ENCODE data around the gene SUPT4H1. TPM values are rescaled to one million over a fixed set of nuclear protein-coding genes. Genes with fewer than 3 reads are reported as not detected.

Gene SUPT4H1
- total and polyA plus RNA-seq, 2 donors (not counting 1 experiment from before 2014, with no cell fraction given) = 30.2 to 60.1 TPM

- no CpG with 5 or more reads among the region's 1 CpG for WGBS (ENCODE audit: insufficient coverage)
- CTCF ChIA-PET = interaction anchor here (9.3 kb wide), 1 partner anchor 57 kb away, joined by 65 read pairs; no protein-coding TSS in a partner anchor
- POLR2A ChIA-PET = no interaction called here
These were observed 21.9 kb upstream of the SUPT4H1 start for GRCh38 chr17:58373923-58374322.

GRCh38 chr17:58373003-58373402 lies 21.0 kb upstream of the SUPT4H1 start:
- no peak for DNase-seq
- H3K4me3 Mint-ChIP-seq = no peak overlapping the region
- ChIA-PET POLR2A (interaction anchor here (0.6 kb wide), 1 partner anchor 9 kb away, joined by 3 read pairs; no protein-coding TSS in a partner anchor), CTCF (interaction anchor here (1.1 to 9.3 kb wide), 2 partner anchors 40 to 56 kb away, joined by 3 to 65 read pairs; no protein-coding TSS in a partner anchor)
- no peak for ATAC-seq (ENCODE audit: low read depth)
- Histone ChIP-seq H3K27me3 (replicated peaks in 1 of 4; ENCODE audit: control extremely low read depth in 1 of 4, control insufficient read depth in 3 of 4, insufficient read depth in 4 of 4, low read length in 3 of 4) (no peaks in the 10 kb centered on the region), H3K4me1 (ENCODE audit: control insufficient read depth in 2 of 2, insufficient read depth in 2 of 2, low read length in 2 of 2) (peaks cover 15 to 30% of the 10 kb centered on the region in 2 donors), H3K4me2 (replicated peaks; ENCODE audit: low read depth, low read length, poor library complexity, severe bottlenecking) (no peak overlapping the region), H2AFZ (ENCODE audit: insufficient read depth, low read depth, low read length, poor library complexity, severe bottlenecking) (no peak overlapping the region), H3K36me3 (replicated peaks in 1 of 2; ENCODE audit: control extremely low read depth in 1 of 2, control insufficient read depth in 1 of 2, extremely low read depth in 1 of 2, insufficient read depth in 2 of 2, low read length in 1 of 2) (no peaks in the 10 kb centered on the region), H3K4me3 (ENCODE audit: control extremely low read depth in 1 of 5, extremely low read depth in 1 of 5, insufficient read depth in 1 of 5, low read depth in 2 of 5, low read length in 4 of 5) (no peak overlapping the region), H3K9ac (ENCODE audit: low read length) (no peak overlapping the region), H4K20me1 (ENCODE audit: control insufficient read depth, insufficient read depth, low read length, poor library complexity, severe bottlenecking) (no peaks in the 10 kb centered on the region), H3K9me3 (ENCODE audit: control extremely low read depth in 1 of 3, control insufficient read depth in 2 of 3, insufficient read depth in 1 of 3, low read length in 2 of 3) (no peaks in the 10 kb centered on the region), H3K27ac (ENCODE audit: low read length in 2 of 2) (no peak overlapping the region), H3K79me2 (ENCODE audit: control insufficient read depth, insufficient read depth, low read length) (no peaks in the 10 kb centered on the region)
- H3K4me1 Mint-ChIP-seq = peaks cover 29% of the 10 kb centered on the region
- WGBS (ENCODE audit: insufficient coverage) = 95% methylated on average over 3 of the region's 5 CpGs
- TF ChIP-seq EZH2 (IDR thresholded peaks at IDR 0.05; ENCODE audit: borderline replicate concordance, insufficient read depth, low read depth, low read length, poor library complexity, severe bottlenecking) = no peak
- TF ChIP-seq CTCF (IDR thresholded peaks at IDR 0.05) = no peak
- H3K9me3 Mint-ChIP-seq (ENCODE audit: insufficient read depth) = no peaks in the 10 kb centered on the region
- intact Hi-C loops (cut with micrococcal nuclease) = no loop called here
- H3K27me3 Mint-ChIP-seq = no peaks in the 10 kb centered on the region
- no peak overlapping the region for H3K27ac Mint-ChIP-seq

More at GRCh38 chr17:58373923-58374322, 21.9 kb upstream of the SUPT4H1 start:
- Mint-ChIP-seq H3K4me3 (no peak overlapping the region), H3K9me3 (ENCODE audit: insufficient read depth) (no peaks in the 10 kb centered on the region), H3K4me1 (peaks cover 26% of the 10 kb centered on the region), H3K27me3 (no peaks in the 10 kb centered on the region), H3K27ac (no peak overlapping the region)
- Histone ChIP-seq H3K27me3 (replicated peaks in 1 of 4; ENCODE audit: control extremely low read depth in 1 of 4, control insufficient read depth in 3 of 4, insufficient read depth in 4 of 4, low read length in 3 of 4) (no peaks in the 10 kb centered on the region), H3K4me1 (ENCODE audit: control insufficient read depth in 2 of 2, insufficient read depth in 2 of 2, low read length in 2 of 2) (peaks cover 13 to 26% of the 10 kb centered on the region in 2 donors), H3K4me2 (replicated peaks; ENCODE audit: low read depth, low read length, poor library complexity, severe bottlenecking) (no peak overlapping the region), H3K27ac (ENCODE audit: low read length in 2 of 2) (no peak overlapping the region), H3K9ac (ENCODE audit: low read length) (no peak overlapping the region), H2AFZ (ENCODE audit: insufficient read depth, low read depth, low read length, poor library complexity, severe bottlenecking) (no peak overlapping the region), H3K4me3 (ENCODE audit: control extremely low read depth in 1 of 5, extremely low read depth in 1 of 5, insufficient read depth in 1 of 5, low read depth in 2 of 5, low read length in 4 of 5) (no peak overlapping the region), H3K36me3 (replicated peaks in 1 of 2; ENCODE audit: control extremely low read depth in 1 of 2, control insufficient read depth in 1 of 2, extremely low read depth in 1 of 2, insufficient read depth in 2 of 2, low read length in 1 of 2) (no peaks in the 10 kb centered on the region), H3K79me2 (ENCODE audit: control insufficient read depth, insufficient read depth, low read length) (no peaks in the 10 kb centered on the region), H4K20me1 (ENCODE audit: control insufficient read depth, insufficient read depth, low read length, poor library complexity, severe bottlenecking) (no peaks in the 10 kb centered on the region), H3K9me3 (ENCODE audit: control extremely low read depth in 1 of 3, control insufficient read depth in 2 of 3, insufficient read depth in 1 of 3, low read length in 2 of 3) (no peaks in the 10 kb centered on the region)
- ATAC-seq (ENCODE audit: low read depth) = no peak
- no peak for DNase-seq
- no peak for TF ChIP-seq EZH2 (IDR thresholded peaks at IDR 0.05; ENCODE audit: borderline replicate concordance, insufficient read depth, low read depth, low read length, poor library complexity, severe bottlenecking)
- no peak for TF ChIP-seq CTCF (IDR thresholded peaks at IDR 0.05)
- intact Hi-C loops (cut with micrococcal nuclease) = no loop called here
